H1 (cell line): ENCODE measurements around the gene SLC44A1. TPM values are rescaled to one million over a fixed set of nuclear protein-coding genes. Genes with fewer than 3 reads are reported as not detected.

ENCODE experiments used
- CTCF ChIA-PET: fragments of 300-600 bp; sonication (Branson Sonifier 250); formaldehyde crosslinking; loops from one replicate; lab custom pipeline; 2021; ENCODE audit not compliant: partially characterized antibody; lab: Charles Lee
- POLR2A ChIA-PET: fragments of 300-600 bp; sonication (Branson Sonifier 250); formaldehyde crosslinking; loops from one replicate; lab custom pipeline; 2021; ENCODE audit warnings: inconsistent platforms; ENCODE audit not compliant: partially characterized antibody; lab: Charles Lee
- DNase-seq, 2 experiments: peaks; one replicate each; pipeline versions ENCODE4 v3.0.0 to v3.0.0-alpha.2; 2010 to 2022; ENCODE audit warnings: low spot score in 2 of 2, low read depth in 1 of 2, mixed read lengths in 1 of 2
- FAIRE-seq: peaks from 2 replicates; lab custom pipeline; 2011; peaks lifted over from hg19 to GRCh38; lab: Jason Lieb, UNC
- H2AFZ ChIP-seq: 2 replicates; pipeline ENCODE4 v1.8.1; 2012; ENCODE audit warnings: low read length, inconsistent platforms
- H2AK5ac ChIP-seq: 2 replicates; pipeline ENCODE4 v1.6.1; 2013; ENCODE audit warnings: low read depth, low read length
- H2BK120ac ChIP-seq: replicated peaks from 2 replicates; pipeline ENCODE3; 2013; ENCODE audit warnings: low read depth, low read length, inconsistent platforms
- H2BK12ac ChIP-seq: 2 replicates; pipeline ENCODE4 v1.6.1; 2013; ENCODE audit warnings: low read depth, low read length
- H2BK15ac ChIP-seq: 2 replicates; pipeline ENCODE4 v1.6.1; 2013; ENCODE audit warnings: low read length
- H2BK20ac ChIP-seq: 2 replicates; pipeline ENCODE4 v1.6.1; 2013; ENCODE audit warnings: low read length
- H2BK5ac ChIP-seq: 2 replicates; pipeline ENCODE4 v1.6.1; 2013; ENCODE audit warnings: low read depth, low read length
- H3K14ac ChIP-seq: 2 replicates; pipeline ENCODE4 v1.6.1; 2013; ENCODE audit warnings: inconsistent platforms; ENCODE audit not compliant: insufficient read length
- H3K18ac ChIP-seq: 2 replicates; pipeline ENCODE4 v1.6.1; 2013; ENCODE audit warnings: low read length; ENCODE audit errors: extremely low read depth
- H3K23ac ChIP-seq: 2 replicates; pipeline ENCODE4 v1.6.1; 2013; ENCODE audit warnings: inconsistent platforms; ENCODE audit not compliant: insufficient read length
- H3K23me2 ChIP-seq: 2 replicates; pipeline ENCODE4 v1.6.1; 2013; ENCODE audit warnings: low read depth, low read length
- H3K27ac ChIP-seq: 2 replicates; pipeline ENCODE4 v1.6.1; 2011; ENCODE audit warnings: low read depth, low read length, inconsistent platforms
- H3K27me3 ChIP-seq, 4 experiments: replicated peaks in 1 of 4; 1 replicate in 1 of 4; 2 replicates in 3 of 4; pipeline versions ENCODE4 v1.6.1 to v1.8.1; 2011 to 2013; ENCODE audit warnings: low read length in 3 of 4, mild to moderate bottlenecking in 3 of 4, inconsistent platforms in 2 of 4, mixed read lengths in 2 of 4, moderate library complexity in 1 of 4; ENCODE audit not compliant: control insufficient read depth in 3 of 4, insufficient read depth in 3 of 4; ENCODE audit errors: extremely low read depth in 1 of 4
- H3K36me3 ChIP-seq, 4 experiments: 2 replicates each; pipeline versions ENCODE4 v1.6.1 to v1.8.1; 2011 to 2013; ENCODE audit warnings: mild to moderate bottlenecking in 4 of 4, low read length in 3 of 4, moderate library complexity in 2 of 4, control low read depth in 1 of 4, inconsistent platforms in 1 of 4; ENCODE audit not compliant: insufficient read depth in 4 of 4, control insufficient read depth in 2 of 4
- H3K4ac ChIP-seq: replicated peaks from 2 replicates; pipeline ENCODE3; 2013; ENCODE audit warnings: low read length, low read depth, mixed read lengths, inconsistent platforms; ENCODE audit not compliant: insufficient read length
- H3K4me1 ChIP-seq, 4 experiments: replicated peaks in 1 of 4; 1 replicate in 1 of 4; 2 replicates in 3 of 4; pipeline versions ENCODE4 v1.6.1 to v1.8.1; 2011 to 2013; ENCODE audit warnings: low read length in 3 of 4, inconsistent platforms in 2 of 4, mixed read lengths in 1 of 4; ENCODE audit not compliant: insufficient read depth in 4 of 4, control insufficient read depth in 3 of 4
- H3K4me2 ChIP-seq, 2 experiments: 2 replicates each; pipeline versions ENCODE4 v1.6.1 to v1.8.1; 2011 to 2013; ENCODE audit warnings: low read depth in 2 of 2, low read length in 2 of 2, control low read depth in 1 of 2, inconsistent platforms in 1 of 2, mild to moderate bottlenecking in 1 of 2; ENCODE audit not compliant: insufficient read depth in 1 of 2
- H3K4me3 ChIP-seq, 4 experiments: fragments of 200-600, 300-600 bp in 1 of 4; sonication (generic), shearing (Covaris generic), sonication (Bioruptor Twin) in 1 of 4; 2 replicates each; pipeline versions ENCODE4 v1.5.1 to v1.8.1; 2011 to 2016; ENCODE audit warnings: low read length in 4 of 4, low read depth in 3 of 4, control low read depth in 2 of 4, inconsistent platforms in 2 of 4, mild to moderate bottlenecking in 2 of 4, mixed read lengths in 1 of 4, moderate library complexity in 1 of 4; ENCODE audit not compliant: insufficient read depth in 2 of 4; ENCODE audit errors: extremely low read depth in 1 of 4
- H3K56ac ChIP-seq: replicated peaks from 2 replicates; pipeline ENCODE3; 2013; ENCODE audit warnings: low read depth, mild to moderate bottlenecking, mixed read lengths, low read length, inconsistent platforms; ENCODE audit not compliant: insufficient read length
- H3K79me1 ChIP-seq: 2 replicates; pipeline ENCODE4 v1.6.1; 2013; ENCODE audit warnings: low read depth, low read length, control low read depth
- H3K79me2 ChIP-seq, 2 experiments: 2 replicates each; pipeline versions ENCODE4 v1.6.1 to v1.8.1; 2012 to 2013; ENCODE audit warnings: low read length in 2 of 2, mild to moderate bottlenecking in 2 of 2, inconsistent platforms in 1 of 2; ENCODE audit not compliant: insufficient read depth in 2 of 2, control insufficient read depth in 1 of 2
- H3K9ac ChIP-seq, 4 experiments: replicated peaks in 1 of 4; 1 replicate in 1 of 4; 2 replicates in 3 of 4; pipeline versions ENCODE4 v1.6.1 to v1.8.1; 2011 to 2013; ENCODE audit warnings: low read depth in 3 of 4, low read length in 3 of 4, control low read depth in 2 of 4, mild to moderate bottlenecking in 2 of 4, moderate library complexity in 2 of 4, inconsistent platforms in 1 of 4; ENCODE audit errors: extremely low read depth in 1 of 4
- H3K9me3 ChIP-seq, 2 experiments: 2 replicates each; pipeline versions ENCODE4 v1.6.1 to v1.8.1; 2012 to 2013; ENCODE audit warnings: mild to moderate bottlenecking in 2 of 2, moderate library complexity in 2 of 2, control low read depth in 1 of 2, inconsistent platforms in 1 of 2, low read depth in 1 of 2, low read length in 1 of 2, mixed read lengths in 1 of 2; ENCODE audit not compliant: insufficient read depth in 2 of 2
- H4K20me1 ChIP-seq, 2 experiments: replicated peaks in 1 of 2; 2 replicates each; pipeline versions ENCODE3 to v1.8.1; 2011 to 2013; ENCODE audit warnings: inconsistent platforms in 2 of 2, low read length in 2 of 2, mild to moderate bottlenecking in 1 of 2; ENCODE audit not compliant: insufficient read depth in 2 of 2, control insufficient read depth in 1 of 2
- H4K5ac ChIP-seq: 2 replicates; pipeline ENCODE4 v1.6.1; 2013; ENCODE audit warnings: low read length, low read depth, mixed read lengths, inconsistent platforms; ENCODE audit not compliant: insufficient read length
- H4K8ac ChIP-seq: 2 replicates; pipeline ENCODE4 v1.8.0; 2013; ENCODE audit warnings: mild to moderate bottlenecking, moderate library complexity, low read length, inconsistent platforms; ENCODE audit not compliant: insufficient read depth; ENCODE audit errors: extremely low read depth
- H4K91ac ChIP-seq: replicated peaks from 2 replicates; pipeline ENCODE3; 2013; ENCODE audit warnings: low read length, mixed read lengths, inconsistent platforms; ENCODE audit not compliant: insufficient read length
- CBX5 ChIP-seq: fragments of 300-800, 300-1000 bp; sonication (generic); IDR thresholded peaks from 2 replicates; pipeline ENCODE4 v1.7.1; 2016; ENCODE audit warnings: antibody characterized with exemption, low read length, low read depth
- CTCF ChIP-seq, 3 experiments: IDR thresholded peaks; 1 replicate in 2 of 3; 2 replicates in 1 of 3; pipeline versions ENCODE4 v1.5.1 to v1.6.1; 2011; ENCODE audit warnings: low read length in 3 of 3, mild to moderate bottlenecking in 3 of 3, inconsistent platforms in 2 of 3, low read depth in 1 of 3, moderate library complexity in 1 of 3; ENCODE audit not compliant: insufficient read depth in 1 of 3; ENCODE audit errors: control extremely low read depth in 1 of 3
- GABPA ChIP-seq: IDR thresholded peaks from 2 replicates; pipeline ENCODE4 v1.6.1; 2011; ENCODE audit warnings: mild to moderate bottlenecking, low read length, moderate library complexity, borderline replicate concordance; ENCODE audit not compliant: insufficient read depth
- GTF2F1 ChIP-seq: IDR thresholded peaks from 2 replicates; pipeline ENCODE4 v1.6.1; 2012; ENCODE audit warnings: low read depth, low read length, improper control_type of control experiment, borderline replicate concordance
- HDAC2 ChIP-seq, 2 experiments: fragments of 300-600 bp in 1 of 2; sonication (generic) in 1 of 2; IDR thresholded peaks; 2 replicates each; pipeline ENCODE4 v1.6.1; 2011 to 2012; ENCODE audit warnings: low read depth in 2 of 2, low read length in 2 of 2, mild to moderate bottlenecking in 2 of 2, moderate library complexity in 2 of 2, borderline replicate concordance in 1 of 2, inconsistent platforms in 1 of 2
- MAFK ChIP-seq: IDR thresholded peaks from 2 replicates; pipeline ENCODE4 v1.6.1; 2012; ENCODE audit warnings: low read depth, mild to moderate bottlenecking, improper control_type of control experiment, low read length
- MAX ChIP-seq: IDR thresholded peaks from 2 replicates; pipeline ENCODE4 v1.6.1; 2012; ENCODE audit warnings: inconsistent platforms
- SIRT6 ChIP-seq: IDR thresholded peaks from one replicate; pipeline ENCODE4 v1.7.1; 2012; ENCODE audit warnings: low read length, inconsistent platforms
- SP1 ChIP-seq: IDR thresholded peaks from 2 replicates; pipeline ENCODE4 v1.6.1; 2011; ENCODE audit warnings: low read depth, low read length
- SP2 ChIP-seq: IDR thresholded peaks from 2 replicates; pipeline ENCODE4 v1.6.1; 2012; ENCODE audit warnings: mild to moderate bottlenecking, low read length, inconsistent platforms
- SRF ChIP-seq: IDR thresholded peaks from 2 replicates; pipeline ENCODE4 v1.6.1; 2011; ENCODE audit warnings: mild to moderate bottlenecking, low read depth, low read length, moderate library complexity
- YY1 ChIP-seq: IDR thresholded peaks from 2 replicates; pipeline ENCODE4 v1.6.1; 2011; ENCODE audit warnings: low read depth, mild to moderate bottlenecking, low read length
- WGBS, 2 experiments: shearing (Covaris generic) in 1 of 2; methylation state at CpG; one replicate each; pipeline versions ENCODE4 v1.1.6 to v1.1.7; 2013 to 2015; ENCODE audit warnings: low lambda C conversion rate in 2 of 2, mixed read lengths in 2 of 2, inconsistent platforms in 1 of 2, low coverage in 1 of 2, missing lambda C conversion rate in 1 of 2; ENCODE audit not compliant: insufficient replicate concordance in 2 of 2, insufficient coverage in 1 of 2, insufficient read length in 1 of 2; ENCODE audit errors: extremely low coverage in 1 of 2, missing lambda C conversion rate in 1 of 2; 5-methylcytosine and 5-hydroxymethylcytosine counted together
- polyA plus RNA-seq, 7 experiments: library from polyadenylated mRNA; depleted of rRNA in 3 of 7; stranded (reverse) in 5 of 7; unstranded in 2 of 7; fragments of >200 nt in 5 of 7; fragments of 200-250 nt in 2 of 7; gene quantifications; 1 replicate in 5 of 7; 2 replicates in 1 of 7; 4 replicates in 1 of 7; pipeline versions ENCODE4 v1.2.1 to v1.2.3, GENCODE V29; 2011 to 2013; ENCODE audit warnings: missing spikeins in 2 of 7, mixed read lengths in 2 of 7
- total RNA-seq: library from RNA; stranded (reverse); fragmentation: NEBNext Ultra II Directional; extraction: Animal tissue kit (Norgen Biotek cat#: 25700); gene quantifications from 2 replicates; pipeline ENCODE4 v1.2.1, GENCODE V29; 2021

The SLC44A1 gene
- total and polyA plus RNA-seq, 2 of the 8 experiments (the other 6 are each of a cell fraction or from before 2014, with no cell fraction given) = 30.5 to 71.2 TPM

- POLR2A ChIA-PET = no interaction called here
- TF ChIP-seq HDAC2 (IDR thresholded peaks at IDR 0.05; ENCODE audit: borderline replicate concordance in 1 of 2, low read depth in 2 of 2, low read length in 2 of 2) (no peak), CBX5 (no peak), MAFK (no peak), SRF (no peak), SIRT6 (no peak), SP1 (no peak), GTF2F1 (no peak), GABPA (no peak), SP2 (no peak), MAX (no peak), YY1 (no peak), CTCF (IDR thresholded peaks at IDR 0.05; ENCODE audit: control extremely low read depth in 1 of 3, insufficient read depth in 1 of 3, low read depth in 1 of 3, low read length in 3 of 3) (no peak)
Measured at GRCh38 chr9:105329719-105330062, 85.2 kb downstream of the SLC44A1 start.

More at GRCh38 chr9:105329719-105330062, 85.2 kb downstream of the SLC44A1 start:
- Histone ChIP-seq H2BK12ac (no peak overlapping the region), H3K4me1 (peaks cover 0 to 4% (median 0%) of the 10 kb centered on the region in 4 experiments; a peak in 1 of 7 replicates), H3K4me3 (no peak overlapping the region), H3K9ac (no peak overlapping the region), H3K4ac (no peak overlapping the region), H2BK20ac (no peak overlapping the region), H4K91ac (no peak overlapping the region), H2BK15ac (no peak overlapping the region), H3K23me2 (no peaks in the 10 kb centered on the region), H4K8ac (no peak overlapping the region), H3K36me3 (no peaks in the 10 kb centered on the region), H3K4me2 (no peak overlapping the region), H4K20me1 (peaks cover 0 to 2% of the 10 kb centered on the region in 2 experiments), H2AFZ (no peak overlapping the region), H4K5ac (no peak overlapping the region), H3K56ac (no peak overlapping the region), H3K27ac (no peak overlapping the region), H3K14ac (no peak overlapping the region), H2BK120ac (no peak overlapping the region), H2AK5ac (no peak overlapping the region), H3K27me3 (no peaks in the 10 kb centered on the region), H3K18ac (no peak overlapping the region), H3K79me1 (no peaks in the 10 kb centered on the region), H3K9me3 (no peaks in the 10 kb centered on the region), H3K23ac (no peak overlapping the region), H3K79me2 (peaks cover 0 to 11% of the 10 kb centered on the region in 2 experiments; a peak in 2 of 4 replicates), H2BK5ac (no peak overlapping the region)
- 80% methylated on average over 1 of the region's 1 CpG; no CpG with 5 or more reads in 1 of the 2 experiments for WGBS, 2 experiments
- no peak for DNase-seq
- no peak for FAIRE-seq
- CTCF ChIA-PET = no interaction called here
